C4-2B (cell line): Measurements from ENCODE around the gene GLUD1.

Experiments used
- CTCF ChIP-seq: fragments of 450-650 bp; conservative IDR thresholded peaks from 2 replicates; pipeline ENCODE4 v1.5.1; 2017; ENCODE audit warnings: mild to moderate bottlenecking
- ZFX ChIP-seq: fragments of 450-650 bp; IDR thresholded peaks from 2 replicates; pipeline ENCODE4 v1.6.1; 2017

GRCh38 chr10:87089746-87090145 is 4.9 kb downstream of the GLUD1 start:
- TF ChIP-seq CTCF (no peak), ZFX (no peak)
